Activated T-helper 2 cell treated with anti-CD3 and anti-CD28 coated beads, Interferon-gamma antibody, Interleukin-2, Interleukin-4, amounts not matched to agents 10 μg/mL and 5 μg/mL and 100 μg/mL, durations not matched to agents 14 hours and 24 hours and 36 hours (primary cell): ENCODE data around the gene TOR4A. TPM values are rescaled to one million over a fixed set of nuclear protein-coding genes. Genes with fewer than 3 reads are reported as not detected.

Experiments used
- DNase-seq: peaks from one replicate; pipeline ENCODE4 v3.0.0; 2021; ENCODE audit warnings: low spot score
- H3K27ac Mint-ChIP-seq: one replicate; pipeline ENCODE4 v1.8.0; 2021; ENCODE audit warnings: mixed read lengths
- H3K27me3 Mint-ChIP-seq: one replicate; pipeline ENCODE4 v1.8.0; 2021; ENCODE audit warnings: low read depth, mixed read lengths
- H3K36me3 Mint-ChIP-seq: one replicate; pipeline ENCODE4 v1.8.0; 2021; ENCODE audit warnings: low read depth, mixed read lengths
- H3K4me1 Mint-ChIP-seq: one replicate; pipeline ENCODE4 v1.8.0; 2021; ENCODE audit warnings: low read depth, mixed read lengths
- H3K4me3 Mint-ChIP-seq: one replicate; pipeline ENCODE4 v1.8.0; 2021; ENCODE audit warnings: low read depth, mild to moderate bottlenecking, moderate library complexity, mixed read lengths
- H3K9me3 Mint-ChIP-seq: one replicate; pipeline ENCODE4 v1.8.0; 2021; ENCODE audit warnings: mixed read lengths
- intact Hi-C: fragments of 100-400 bp; cut with micrococcal nuclease; formaldehyde crosslinking; loops from one replicate; pipeline ENCODE4 v1.15.1; 2023
- total RNA-seq: library from RNA; stranded (reverse); gene quantifications from 2 replicates; pipeline ENCODE4 v1.2.3, GENCODE V29; 2022

TOR4A gene
- total RNA-seq, 1 donor from 2014 or later: 17.2 TPM

DNA sequence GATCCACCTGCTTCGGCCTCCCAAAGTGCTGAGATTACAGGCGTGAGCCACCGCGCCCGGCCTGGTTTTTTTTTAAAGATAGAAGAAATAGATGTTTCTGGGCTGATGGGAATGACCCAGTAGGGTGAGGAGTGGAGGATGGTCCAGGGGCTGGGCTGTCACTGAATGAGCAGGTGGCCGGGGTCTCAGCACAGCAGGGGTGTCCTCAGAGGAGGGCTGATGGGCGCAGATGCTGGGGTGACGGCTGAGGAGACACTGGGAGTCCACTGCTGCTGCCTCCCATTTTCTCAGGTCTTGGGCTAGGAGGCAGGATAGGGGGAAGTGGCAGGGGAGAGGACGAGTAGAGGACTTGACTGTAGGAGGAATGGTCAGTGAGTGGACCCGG is 2.3 kb upstream of the TOR4A start:
- Mint-ChIP-seq H3K4me3 (no peak overlapping the region), H3K4me1 (peaks cover 9% of the 10 kb centered on the region), H3K27ac (peak overlapping the region; percentile 29), H3K9me3 (no peaks in the 10 kb centered on the region), H3K27me3 (no peaks in the 10 kb centered on the region), H3K36me3 (peaks cover 13% of the 10 kb centered on the region)
- intact Hi-C loops: no loop called here
- DNase-seq: no peak

GRCh38 chr9:137275588-137276472 is 1.7 kb upstream of the TOR4A start:
- peaks cover 9% of the 10 kb centered on the region for H3K4me1 Mint-ChIP-seq
- H3K27me3 Mint-ChIP-seq: no peaks in the 10 kb centered on the region
- intact Hi-C loops: no loop called here
- H3K36me3 Mint-ChIP-seq: peaks cover 14% of the 10 kb centered on the region
- peak overlapping the region; percentile 29 for H3K27ac Mint-ChIP-seq
- no peak overlapping the region for H3K4me3 Mint-ChIP-seq
- no peak for DNase-seq
- no peaks in the 10 kb centered on the region for H3K9me3 Mint-ChIP-seq

- Mint-ChIP-seq H3K4me3 (peak overlapping the region; percentile 74), H3K27ac (peak overlapping the region; percentile 85), H3K9me3 (no peaks in the 10 kb centered on the region), H3K27me3 (no peaks in the 10 kb centered on the region), H3K4me1 (peaks cover 5% of the 10 kb centered on the region), H3K36me3 (peaks cover 9% of the 10 kb centered on the region)
- DNase-seq: no peak
- intact Hi-C loops: no loop called here
Measured at GRCh38 chr9:137276473-137277328, 825 bp upstream of the TOR4A start.

GRCh38 chr9:137278061-137278701 is 655 bp downstream of the TOR4A start:
- no peak for DNase-seq

DNA sequence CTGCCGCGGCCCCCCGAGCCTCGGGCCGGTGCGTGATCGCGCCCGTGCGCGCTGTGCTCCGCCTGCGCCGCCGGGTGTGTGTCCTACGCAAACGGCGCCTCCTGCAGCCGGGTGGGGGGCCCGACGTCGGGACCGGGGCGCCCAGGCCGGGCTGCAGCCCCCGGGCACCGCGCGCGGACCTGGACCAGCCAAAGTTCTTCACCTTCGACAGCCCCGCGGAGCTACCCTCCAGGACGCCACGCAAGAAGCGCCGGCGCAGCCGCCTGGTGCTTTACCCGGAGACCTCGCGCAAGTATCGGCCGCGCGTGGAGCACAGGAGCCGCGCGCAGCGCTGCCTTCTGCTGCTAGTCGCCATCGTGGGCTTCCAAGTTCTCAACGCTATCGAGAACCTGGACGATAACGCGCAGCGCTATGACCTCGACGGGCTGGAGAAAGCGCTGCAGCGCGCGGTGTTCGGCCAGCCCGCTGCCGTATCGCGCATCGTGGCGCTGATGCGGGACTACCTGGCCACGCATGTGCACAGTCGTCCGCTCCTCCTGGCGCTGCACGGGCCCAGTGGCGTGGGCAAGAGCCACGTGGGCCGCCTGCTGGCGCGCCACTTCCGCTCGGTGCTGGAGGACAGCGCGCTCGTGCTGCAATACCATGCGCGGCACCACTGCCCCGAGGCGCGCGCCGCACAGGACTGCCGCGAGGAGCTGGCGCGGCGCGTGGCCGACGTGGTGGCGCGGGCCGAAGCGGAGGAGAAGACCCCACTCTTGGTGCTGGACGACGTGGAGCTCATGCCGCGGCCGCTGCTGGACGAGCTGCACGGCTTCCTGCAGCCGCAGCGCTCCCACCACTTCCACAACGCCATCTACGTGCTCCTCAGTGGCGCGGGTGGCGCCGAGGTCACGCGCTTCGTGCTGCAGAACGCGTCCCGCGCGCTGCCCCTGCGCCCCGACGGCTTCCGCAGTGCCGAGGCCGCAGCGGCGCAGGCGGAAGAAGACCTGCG is 1.5 kb downstream of the TOR4A start:
- Mint-ChIP-seq H3K4me3 (no peak overlapping the region), H3K4me1 (peaks cover 8% of the 10 kb centered on the region), H3K9me3 (no peaks in the 10 kb centered on the region), H3K27me3 (no peaks in the 10 kb centered on the region), H3K27ac (no peak overlapping the region), H3K36me3 (peaks cover 10% of the 10 kb centered on the region)
- DNase-seq: no peak
- intact Hi-C loops: no loop called here

More at GRCh38 chr9:137278061-137278701, 655 bp downstream of the TOR4A start:
- peak overlapping the region; percentile 89 for H3K4me3 Mint-ChIP-seq
- no peaks in the 10 kb centered on the region for H3K27me3 Mint-ChIP-seq
- no peaks in the 10 kb centered on the region for H3K9me3 Mint-ChIP-seq
- peaks cover 12% of the 10 kb centered on the region for H3K36me3 Mint-ChIP-seq
- H3K4me1 Mint-ChIP-seq: peaks cover 8% of the 10 kb centered on the region
- intact Hi-C loops: no loop called here
- H3K27ac Mint-ChIP-seq: peak overlapping the region; percentile 68

- Mint-ChIP-seq H3K27me3 (no peaks in the 10 kb centered on the region), H3K27ac (no peak overlapping the region), H3K36me3 (peaks cover 10% of the 10 kb centered on the region), H3K4me1 (peaks cover 8% of the 10 kb centered on the region), H3K9me3 (no peaks in the 10 kb centered on the region), H3K4me3 (peak overlapping the region; percentile 8)
- intact Hi-C loops: no loop called here
- no peak for DNase-seq
Measured at GRCh38 chr9:137279741-137280473, 2.4 kb downstream of the TOR4A start.

GRCh38 chr9:137280474-137281344 is 3.2 kb downstream of the TOR4A start:
- Mint-ChIP-seq H3K36me3 (peaks cover 10% of the 10 kb centered on the region), H3K4me3 (no peak overlapping the region), H3K4me1 (peaks cover 8% of the 10 kb centered on the region), H3K27me3 (no peaks in the 10 kb centered on the region), H3K9me3 (no peaks in the 10 kb centered on the region), H3K27ac (no peak overlapping the region)
- no peak for DNase-seq
- intact Hi-C loops: no loop called here

GRCh38 chr9:137281345-137282116 is 4.0 kb downstream of the TOR4A start:
- no peaks in the 10 kb centered on the region for H3K9me3 Mint-ChIP-seq
- H3K4me3 Mint-ChIP-seq: no peak overlapping the region
- intact Hi-C loops: no loop called here

DNA sequence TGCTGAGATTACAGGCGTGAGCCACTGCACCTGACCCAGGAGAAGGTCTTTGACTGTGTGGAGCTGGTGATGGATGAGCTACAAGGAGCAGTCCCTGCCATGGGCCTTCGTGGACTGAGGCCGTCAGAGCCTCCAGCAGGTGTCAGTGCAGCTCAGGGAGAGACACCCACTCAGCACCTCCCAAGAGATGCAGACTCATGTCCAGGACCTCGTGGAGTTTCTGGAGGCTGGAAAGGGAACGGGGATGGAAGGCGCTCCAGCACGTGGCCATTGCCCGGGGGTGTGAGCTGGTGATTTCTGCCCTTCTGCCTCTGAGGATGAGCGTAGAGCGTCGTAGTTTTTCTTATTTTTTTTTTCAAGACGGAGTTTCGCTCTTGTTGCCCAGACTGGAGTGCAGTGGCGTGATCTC is 9.5 kb downstream of the TOR4A start:
- Mint-ChIP-seq H3K4me1 (peaks cover 3% of the 10 kb centered on the region), H3K4me3 (no peak overlapping the region), H3K9me3 (no peaks in the 10 kb centered on the region)

More at GRCh38 chr9:137281345-137282116, 4.0 kb downstream of the TOR4A start:
- DNase-seq: no peak
- Mint-ChIP-seq H3K27ac (no peak overlapping the region), H3K4me1 (peaks cover 8% of the 10 kb centered on the region), H3K27me3 (no peaks in the 10 kb centered on the region), H3K36me3 (peaks cover 10% of the 10 kb centered on the region)

GRCh38 chr9:137293094-137293481 is 15.6 kb downstream of the TOR4A start:
- Mint-ChIP-seq H3K27me3 (peaks cover 24% of the 10 kb centered on the region), H3K36me3 (no peaks in the 10 kb centered on the region), H3K4me1 (peaks cover 1% of the 10 kb centered on the region), H3K4me3 (no peak overlapping the region), H3K9me3 (no peaks in the 10 kb centered on the region), H3K27ac (no peak overlapping the region)
- intact Hi-C loops: no loop called here
- DNase-seq: no peak

More for the DNA sequence above, 9.5 kb downstream of the TOR4A start:
- DNase-seq: no peak
- H3K36me3 Mint-ChIP-seq: peaks cover 8% of the 10 kb centered on the region
- intact Hi-C loops: no loop called here
- H3K27ac Mint-ChIP-seq: no peak overlapping the region
- no peaks in the 10 kb centered on the region for H3K27me3 Mint-ChIP-seq
